MM.1S (cell line): ENCODE results near the gene SLC24A3.

Experiments used
- DNase-seq: peaks from one replicate; pipeline ENCODE4 v3.0.0-alpha.2; 2015
- H2AFZ ChIP-seq: fragments of 300-600 bp; sonication (generic); 2 replicates; pipeline ENCODE4 v1.6.0; 2016; ENCODE audit warnings: antibody characterized with exemption, low read length
- H3F3A ChIP-seq: fragments of 300-600 bp; sonication (generic); 2 replicates; pipeline ENCODE4 v1.6.1; 2016; ENCODE audit warnings: mild to moderate bottlenecking, antibody characterized with exemption, low read length, moderate library complexity, mixed read lengths; ENCODE audit not compliant: insufficient read depth
- H3K27ac ChIP-seq: fragments of 300-600 bp; sonication (generic); 2 replicates; pipeline ENCODE4 v1.5.1; 2016; ENCODE audit warnings: mild to moderate bottlenecking, low read length
- H3K27me3 ChIP-seq: fragments of 300-600 bp; sonication (generic); replicated peaks from 2 replicates; pipeline ENCODE4 v1.6.0; 2016; ENCODE audit warnings: low read length; ENCODE audit not compliant: insufficient read depth
- H3K36me3 ChIP-seq: fragments of 300-600 bp; sonication (generic); replicated peaks from 2 replicates; pipeline ENCODE4 v1.6.1; 2016; ENCODE audit warnings: mild to moderate bottlenecking, low read length, mixed read lengths; ENCODE audit not compliant: insufficient read depth
- H3K4me1 ChIP-seq: fragments of 300-600 bp; sonication (generic); 2 replicates; pipeline ENCODE4 v1.6.1; 2016; ENCODE audit warnings: low read length, mixed read lengths
- H3K4me2 ChIP-seq: fragments of 300-600 bp; sonication (generic); 2 replicates; pipeline ENCODE4 v1.6.0; 2016; ENCODE audit warnings: low read depth, low read length
- H3K4me3 ChIP-seq: fragments of 300-600 bp; sonication (generic); 2 replicates; pipeline ENCODE4 v1.5.1; 2016; ENCODE audit warnings: low read length, mixed read lengths
- H3K79me2 ChIP-seq: fragments of 300-600 bp; sonication (generic); 2 replicates; pipeline ENCODE4 v1.6.1; 2016; ENCODE audit warnings: mixed run types, low read length, mixed read lengths
- H3K9ac ChIP-seq: fragments of 300-600 bp; sonication (generic); 2 replicates; pipeline ENCODE4 v1.6.1; 2016; ENCODE audit warnings: low read length, mixed read lengths
- H3K9me2 ChIP-seq: fragments of 300-600 bp; sonication (generic); replicated peaks from 2 replicates; pipeline ENCODE4 v1.6.1; 2016; ENCODE audit warnings: mild to moderate bottlenecking, low read length, mixed read lengths; ENCODE audit not compliant: insufficient read depth
- H3K9me3 ChIP-seq: fragments of 300-600 bp; sonication (generic); replicated peaks from 2 replicates; pipeline ENCODE4 v1.6.1; 2016; ENCODE audit warnings: mild to moderate bottlenecking, low read length, mixed read lengths; ENCODE audit not compliant: insufficient read depth
- H4K20me1 ChIP-seq: fragments of 300-600 bp; sonication (generic); 2 replicates; pipeline ENCODE4 v1.6.1; 2016; ENCODE audit warnings: mild to moderate bottlenecking, low read length, moderate library complexity, mixed read lengths; ENCODE audit not compliant: insufficient read depth
- EZH2 ChIP-seq: fragments of 300-600 bp; sonication (generic); optimal IDR thresholded peaks from 2 replicates; pipeline ENCODE3; 2017; ENCODE audit warnings: low read depth, mild to moderate bottlenecking, antibody characterized with exemption, low read length, mixed read lengths
- EZH2phosphoT487 ChIP-seq: fragments of 300-600 bp; sonication (generic); IDR thresholded peaks from 2 replicates; pipeline ENCODE4 v1.6.1; 2018; ENCODE audit warnings: antibody characterized with exemption, low read length
- TF ChIP-seq, protein P1 (sequence below): fragments of 300-600 bp; sonication (generic); IDR thresholded peaks from 2 replicates; pipeline ENCODE4 v1.5.1; 2016; ENCODE audit warnings: antibody characterized with exemption, low read length, mixed read lengths

The SLC24A3 gene

GRCh38 chr20:19310541-19310940 lies 98.1 kb downstream of the SLC24A3 start:
- no peak overlapping the region for H3K4me2 ChIP-seq
- H3K27ac ChIP-seq = no peak overlapping the region
- no peak overlapping the region for H3K4me3 ChIP-seq
- H3K9me3 ChIP-seq = no peaks in the 10 kb centered on the region
- no peak overlapping the region for H3K9ac ChIP-seq
- no peaks in the 10 kb centered on the region for H3K36me3 ChIP-seq
- H4K20me1 ChIP-seq = no peaks in the 10 kb centered on the region
- DNase-seq = no peak
- H3F3A ChIP-seq = no peaks in the 10 kb centered on the region
- TF ChIP-seq EZH2phosphoT487 = no peak
- TF ChIP-seq, protein P1, sequence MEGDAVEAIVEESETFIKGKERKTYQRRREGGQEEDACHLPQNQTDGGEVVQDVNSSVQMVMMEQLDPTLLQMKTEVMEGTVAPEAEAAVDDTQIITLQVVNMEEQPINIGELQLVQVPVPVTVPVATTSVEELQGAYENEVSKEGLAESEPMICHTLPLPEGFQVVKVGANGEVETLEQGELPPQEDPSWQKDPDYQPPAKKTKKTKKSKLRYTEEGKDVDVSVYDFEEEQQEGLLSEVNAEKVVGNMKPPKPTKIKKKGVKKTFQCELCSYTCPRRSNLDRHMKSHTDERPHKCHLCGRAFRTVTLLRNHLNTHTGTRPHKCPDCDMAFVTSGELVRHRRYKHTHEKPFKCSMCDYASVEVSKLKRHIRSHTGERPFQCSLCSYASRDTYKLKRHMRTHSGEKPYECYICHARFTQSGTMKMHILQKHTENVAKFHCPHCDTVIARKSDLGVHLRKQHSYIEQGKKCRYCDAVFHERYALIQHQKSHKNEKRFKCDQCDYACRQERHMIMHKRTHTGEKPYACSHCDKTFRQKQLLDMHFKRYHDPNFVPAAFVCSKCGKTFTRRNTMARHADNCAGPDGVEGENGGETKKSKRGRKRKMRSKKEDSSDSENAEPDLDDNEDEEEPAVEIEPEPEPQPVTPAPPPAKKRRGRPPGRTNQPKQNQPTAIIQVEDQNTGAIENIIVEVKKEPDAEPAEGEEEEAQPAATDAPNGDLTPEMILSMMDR = no peak
- TF ChIP-seq EZH2 = no peak
- H3K27me3 ChIP-seq = no peaks in the 10 kb centered on the region
- H3K79me2 ChIP-seq = no peaks in the 10 kb centered on the region
- no peaks in the 10 kb centered on the region for H3K4me1 ChIP-seq
- no peak overlapping the region for H2AFZ ChIP-seq
- no peaks in the 10 kb centered on the region for H3K9me2 ChIP-seq

- H3K79me2 ChIP-seq = no peaks in the 10 kb centered on the region
- TF ChIP-seq, protein P1 = no peak
- TF ChIP-seq EZH2 (no peak), EZH2phosphoT487 (no peak)
- no peak overlapping the region for H2AFZ ChIP-seq
- H3F3A ChIP-seq = no peaks in the 10 kb centered on the region; the same call in 1 of the 2 replicates
- H3K9me2 ChIP-seq = no peaks in the 10 kb centered on the region
- H3K4me2 ChIP-seq = no peak overlapping the region
- no peaks in the 10 kb centered on the region for H4K20me1 ChIP-seq
- DNase-seq = no peak
- peaks cover 13% of the 10 kb centered on the region for H3K4me1 ChIP-seq
- no peaks in the 10 kb centered on the region for H3K36me3 ChIP-seq
- H3K27ac ChIP-seq = no peak overlapping the region
- no peaks in the 10 kb centered on the region for H3K9me3 ChIP-seq
- H3K27me3 ChIP-seq = no peaks in the 10 kb centered on the region
- no peak overlapping the region for H3K9ac ChIP-seq
- no peak overlapping the region for H3K4me3 ChIP-seq
Observed at GRCh38 chr20:19313342-19314069, 101.1 kb downstream of the SLC24A3 start.

GRCh38 chr20:19314621-19315020 lies 102.2 kb downstream of the SLC24A3 start:
- no peaks in the 10 kb centered on the region for H3K36me3 ChIP-seq
- TF ChIP-seq, protein P1 = no peak
- TF ChIP-seq EZH2 (no peak), EZH2phosphoT487 (no peak)
- no peak overlapping the region for H2AFZ ChIP-seq
- no peak overlapping the region for H3K4me2 ChIP-seq
- H3K4me3 ChIP-seq = no peak overlapping the region
- H3F3A ChIP-seq = no peaks in the 10 kb centered on the region; the same call in 1 of the 2 replicates
- H3K27ac ChIP-seq = no peak overlapping the region
- no peak overlapping the region for H3K9ac ChIP-seq
- no peaks in the 10 kb centered on the region for H3K9me3 ChIP-seq
- DNase-seq = no peak
- no peaks in the 10 kb centered on the region for H4K20me1 ChIP-seq
- no peaks in the 10 kb centered on the region for H3K9me2 ChIP-seq
- no peaks in the 10 kb centered on the region for H3K79me2 ChIP-seq
- peaks cover 13% of the 10 kb centered on the region for H3K4me1 ChIP-seq
- H3K27me3 ChIP-seq = no peaks in the 10 kb centered on the region
